ENCODE data around the gene HS3ST6.
A peak's percentile ranks its signal among the peaks of the same experiment; 100 is the strongest.
"Not testable (repeated sequence)": the region's sequence is repeated elsewhere in the genome, so short reads cannot be mapped to it uniquely, and the experiment has no call there.

The HS3ST6 gene

GRCh38 chr16:1918351-1919326 lies at the start of gene HS3ST6:
TSS of gene HS3ST6 (minus strand) at chr16:1918415. CDS start at chr16:1918323, 92 bp downstream.
- DNase-seq (ENCODE audit: low read depth in 2 of 2) = no peak

GRCh38 chr16:1966460-1966859 lies 48.2 kb upstream of the HS3ST6 start, which contains the start of gene RNF151:
TSS of gene RNF151 (plus strand) at chr16:1966856. CDS start at chr16:1966882, 26 bp downstream.
- no peak for DNase-seq (ENCODE audit: low read depth in 2 of 2)

GRCh38 chr16:1965396-1966001 lies 47.3 kb upstream of the HS3ST6 start:
- DNase-seq (ENCODE audit: low read depth in 2 of 2) = no peak

- DNase-seq (ENCODE audit: low read depth in 2 of 2) = peak; percentile 98
These were observed 46.5 kb upstream of the HS3ST6 start, which contains the start of gene RPS2 for GRCh38 chr16:1964506-1965395. TSS of gene RPS2 (minus strand) at chr16:1964826. CDS start at chr16:1964625, 201 bp downstream.

GRCh38 chr16:1963806-1964505 lies 45.7 kb upstream of the HS3ST6 start:
- DNase-seq (ENCODE audit: low read depth in 2 of 2) = no peak

GRCh38 chr16:1962161-1963153 lies 44.2 kb upstream of the HS3ST6 start:
- DNase-seq (ENCODE audit: low read depth in 2 of 2) = not testable (repeated sequence)

- DNase-seq (ENCODE audit: low read depth in 2 of 2) = no peak
These were observed 43.4 kb upstream of the HS3ST6 start for GRCh38 chr16:1961651-1962067.

- peak in 1 of 2 donors; percentile 49 for DNase-seq (ENCODE audit: low read depth in 2 of 2)
These were observed 42.7 kb upstream of the HS3ST6 start for GRCh38 chr16:1960665-1961630.

- peak; percentile 86 to 92 for DNase-seq (ENCODE audit: low read depth in 2 of 2)
These were observed 41.2 kb upstream of the HS3ST6 start, which contains the start of gene NDUFB10 for GRCh38 chr16:1959269-1960039. TSS of gene NDUFB10 (plus strand) at chr16:1959538. CDS start at chr16:1959625, 87 bp downstream.

- no peak for DNase-seq (ENCODE audit: low read depth in 2 of 2)
These were observed 40.6 kb upstream of the HS3ST6 start for GRCh38 chr16:1958715-1959268.

GRCh38 chr16:1958143-1958491 lies 39.9 kb upstream of the HS3ST6 start:
- not testable (repeated sequence) for DNase-seq (ENCODE audit: low read depth in 2 of 2)

GRCh38 chr16:1957434-1958142 lies 39.4 kb upstream of the HS3ST6 start:
- DNase-seq (ENCODE audit: low read depth in 2 of 2) = not testable (repeated sequence)

- DNase-seq (ENCODE audit: low read depth in 2 of 2) = no peak
These were observed 35.5 kb upstream of the HS3ST6 start for GRCh38 chr16:1953734-1954133.

GRCh38 chr16:1950559-1950958 lies 32.3 kb upstream of the HS3ST6 start:
- no peak for DNase-seq (ENCODE audit: low read depth in 2 of 2)

GRCh38 chr16:1950047-1950446 lies 31.8 kb upstream of the HS3ST6 start:
- DNase-seq (ENCODE audit: low read depth in 2 of 2) = no peak

GRCh38 chr16:1949507-1949906 lies 31.3 kb upstream of the HS3ST6 start:
- DNase-seq (ENCODE audit: low read depth in 2 of 2) = no peak

- no peak for DNase-seq (ENCODE audit: low read depth in 2 of 2)
These were observed 29.1 kb upstream of the HS3ST6 start for GRCh38 chr16:1947369-1947670.
